Pancreas (tissue), 10 donors: ENCODE data around the gene RGS11. TPM values are rescaled to one million over a fixed set of nuclear protein-coding genes. Genes with fewer than 3 reads are reported as not detected.

Experiments
- ATAC-seq, 4 donors: fragments of 200-7000 bp; cut with Tn5 transposase; one replicate each; pipeline versions ENCODE4 v1.8.0 to v1.9.1; 2020; ENCODE audit warnings: mild to moderate bottlenecking in 4 of 4, moderate library complexity in 4 of 4
- DNase-seq, 6 donors: peaks; one replicate each; pipeline ENCODE4 v3.0.0-alpha.2; 2020
- FAIRE-seq: peaks from 2 replicates; lab custom pipeline; 2012; peaks lifted over from hg19 to GRCh38; lab: Jason Lieb, UNC
- H3K27ac ChIP-seq, 4 donors: fragments of 200-600 bp; sonication (generic); 1 replicate in 3 of 4; 2 replicates in 1 of 4; pipeline versions ENCODE4 v1.5.0 to v1.8.0; 2020
- H3K27me3 ChIP-seq, 4 donors: fragments of 200-600 bp; one replicate each; pipeline ENCODE4 v1.8.0; 2021
- H3K36me3 ChIP-seq, 3 donors: fragments of 200-600 bp; sonication (generic) in 1 of 3; one replicate each; pipeline versions ENCODE4 v1.5.0 to v1.8.0; 2020 to 2021
- H3K4me1 ChIP-seq, 3 donors: fragments of 200-600 bp; one replicate each; pipeline ENCODE4 v1.8.0; 2021
- H3K4me3 ChIP-seq, 4 donors: fragments of 200-600 bp; sonication (generic) in 2 of 4; one replicate each; pipeline versions ENCODE4 v1.5.0 to v1.8.0; 2020 to 2021
- H3K9me3 ChIP-seq, 4 donors: fragments of 200-600 bp; one replicate each; pipeline ENCODE4 v1.8.0; 2021
- WGBS, 2 donors: extraction: QIAGEN DNeasy Blood & Tissue Kit; methylation state at CpG; one replicate each; pipeline ENCODE4 v1.1.7; 2013; 5-methylcytosine and 5-hydroxymethylcytosine counted together
- intact Hi-C, 3 donors: fragments of 100-400 bp; cut with DNase I; formaldehyde crosslinking; loops; one replicate each; pipeline versions ENCODE4 v1.11.1 to v1.14.2; 2022
- polyA plus RNA-seq, 2 donors: library from polyadenylated mRNA; stranded (reverse); fragments of 200-250 nt; gene quantifications; one replicate each; pipeline ENCODE4 v1.2.3, GENCODE V29; 2013
- total RNA-seq, 6 donors: library from RNA; stranded (reverse); fragmentation: NEBNext Ultra II Directional in 4 of 6; extraction: Animal tissue kit (Norgen Biotek cat#: 25700) in 4 of 6; gene quantifications; one replicate each; pipeline versions ENCODE4 v1.2.1 to v1.2.4, GENCODE V29; 2021 to 2023
- TF ChIP-seq, protein P1 (sequence below), 4 donors: fragments of 200-600 bp; sonication (generic) in 3 of 4; IDR thresholded peaks; one replicate each; pipeline versions ENCODE4 v1.5.0 to v1.8.0; 2021; ENCODE audit warnings: antibody characterized with exemption in 4 of 4
- donor health status: healthy with polysubstance abuse.
- donor health status: DM: no; HTN: no; CAD: no; lungs with moderate emphysema.
- donor health status: DM: no; HTN: no; CAD: no.
- donor health status: control.
- donor health status: control.
- donor health status: Bipolar disorder and iron deficiency.
- donor health status: DM: yes; HTN: yes; CAD: no.
- donor health status: DM: no; HTN: no; CAD: no.
- donor health status: DM: no; HTN: no; CAD: no.
- donor health status: DM: yes; HTN: yes; CAD: no.

The RGS11 gene
- total and polyA plus RNA-seq, 8 donors = 4.5 to 47.2 (median 8.1) TPM

DNA sequence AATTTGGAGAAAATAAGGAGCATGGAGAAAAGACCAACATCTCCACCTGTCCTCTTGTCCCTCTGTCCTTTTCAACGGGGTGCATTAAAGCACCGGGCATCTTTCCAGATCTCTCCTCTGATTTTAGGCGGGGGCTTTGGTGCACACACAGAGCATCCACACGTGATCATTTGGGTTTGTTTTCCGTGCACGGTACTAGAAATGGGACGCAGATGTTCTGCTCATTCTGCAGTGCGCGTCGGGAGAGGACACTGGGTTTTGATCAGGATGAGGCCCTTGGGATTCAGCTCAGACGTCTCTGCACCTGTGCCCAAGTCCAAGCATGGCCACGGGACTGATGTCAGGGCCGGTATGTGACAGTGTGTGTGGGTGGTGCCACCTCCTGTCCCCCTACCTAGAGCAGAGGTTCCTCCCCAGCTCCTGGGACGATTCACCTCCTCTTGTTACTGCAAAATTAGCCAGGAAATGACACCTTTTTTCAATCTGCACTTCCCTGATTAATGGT, 39.1 kb upstream of the RGS11 start:
- Histone ChIP-seq H3K36me3 (peaks cover 0 to 12% (median 0%) of the 10 kb centered on the region in 3 donors), H3K4me1 (no peaks in the 10 kb centered on the region), H3K27me3 (no peaks in the 10 kb centered on the region), H3K4me3 (no peak overlapping the region), H3K27ac (no peak overlapping the region), H3K9me3 (no peaks in the 10 kb centered on the region)
- DNase-seq (no peak), ATAC-seq (no peak), FAIRE-seq (no peak)
- intact Hi-C loops = no loop called here
- TF ChIP-seq, protein P1, sequence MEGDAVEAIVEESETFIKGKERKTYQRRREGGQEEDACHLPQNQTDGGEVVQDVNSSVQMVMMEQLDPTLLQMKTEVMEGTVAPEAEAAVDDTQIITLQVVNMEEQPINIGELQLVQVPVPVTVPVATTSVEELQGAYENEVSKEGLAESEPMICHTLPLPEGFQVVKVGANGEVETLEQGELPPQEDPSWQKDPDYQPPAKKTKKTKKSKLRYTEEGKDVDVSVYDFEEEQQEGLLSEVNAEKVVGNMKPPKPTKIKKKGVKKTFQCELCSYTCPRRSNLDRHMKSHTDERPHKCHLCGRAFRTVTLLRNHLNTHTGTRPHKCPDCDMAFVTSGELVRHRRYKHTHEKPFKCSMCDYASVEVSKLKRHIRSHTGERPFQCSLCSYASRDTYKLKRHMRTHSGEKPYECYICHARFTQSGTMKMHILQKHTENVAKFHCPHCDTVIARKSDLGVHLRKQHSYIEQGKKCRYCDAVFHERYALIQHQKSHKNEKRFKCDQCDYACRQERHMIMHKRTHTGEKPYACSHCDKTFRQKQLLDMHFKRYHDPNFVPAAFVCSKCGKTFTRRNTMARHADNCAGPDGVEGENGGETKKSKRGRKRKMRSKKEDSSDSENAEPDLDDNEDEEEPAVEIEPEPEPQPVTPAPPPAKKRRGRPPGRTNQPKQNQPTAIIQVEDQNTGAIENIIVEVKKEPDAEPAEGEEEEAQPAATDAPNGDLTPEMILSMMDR (IDR thresholded peaks at IDR 0.05) = no peak
- WGBS, 2 donors = 77% methylated on average over 14 of the region's 14 CpGs

- Histone ChIP-seq H3K4me3 (no peak overlapping the region), H3K27me3 (no peaks in the 10 kb centered on the region), H3K36me3 (peaks cover 0 to 17% (median 0%) of the 10 kb centered on the region in 3 donors), H3K4me1 (no peaks in the 10 kb centered on the region), H3K9me3 (no peaks in the 10 kb centered on the region), H3K27ac (no peak overlapping the region)
- WGBS, 2 donors = 93 to 95% methylated on average over 16 of the region's 16 CpGs
- DNase-seq = no peak
- no peak for FAIRE-seq
- intact Hi-C loops = no loop called here
- TF ChIP-seq, protein P1 (IDR thresholded peaks at IDR 0.05) = no peak
- ATAC-seq = no peak
These were observed 38.6 kb upstream of the RGS11 start for GRCh38 chr16:314351-314750.

GRCh38 chr16:311725-312124, 36.0 kb upstream of the RGS11 start:
- no peaks in the 10 kb centered on the region for H3K27me3 ChIP-seq
- 95 to 97% methylated on average over 15 of the region's 15 CpGs for WGBS, 2 donors
- H3K36me3 ChIP-seq = peaks cover 0 to 12% (median 6%) of the 10 kb centered on the region in 3 donors
- H3K9me3 ChIP-seq = no peaks in the 10 kb centered on the region
- H3K27ac ChIP-seq = no peak overlapping the region
- H3K4me3 ChIP-seq = no peak overlapping the region
- ATAC-seq (no peak), DNase-seq (no peak), FAIRE-seq (no peak)
- TF ChIP-seq, protein P1 (IDR thresholded peaks at IDR 0.05) = no peak
- H3K4me1 ChIP-seq = no peaks in the 10 kb centered on the region
- intact Hi-C loops = no loop called here

- peaks cover 0 to 12% (median 6%) of the 10 kb centered on the region in 3 donors for H3K36me3 ChIP-seq
- H3K9me3 ChIP-seq = no peaks in the 10 kb centered on the region
- no peak overlapping the region for H3K4me3 ChIP-seq
- FAIRE-seq (no peak), ATAC-seq (peak in 1 of 4 donors; percentile 12), DNase-seq (no peak)
- H3K27me3 ChIP-seq = no peaks in the 10 kb centered on the region
- no peak overlapping the region for H3K27ac ChIP-seq
- intact Hi-C loops = no loop called here
- TF ChIP-seq, protein P1 (IDR thresholded peaks at IDR 0.05) = no peak
- H3K4me1 ChIP-seq = no peaks in the 10 kb centered on the region
- 88 to 89% methylated on average over 7 of the region's 7 CpGs for WGBS, 2 donors
These were observed 33.7 kb upstream of the RGS11 start for GRCh38 chr16:309476-309875.

- FAIRE-seq = no peak
- intact Hi-C loops = no loop called here
- H3K36me3 ChIP-seq = peaks cover 0 to 12% (median 6%) of the 10 kb centered on the region in 3 donors
- no peaks in the 10 kb centered on the region for H3K9me3 ChIP-seq
- H3K4me3 ChIP-seq = no peak overlapping the region
- no peak for DNase-seq
- no peak overlapping the region for H3K27ac ChIP-seq
- H3K27me3 ChIP-seq = no peaks in the 10 kb centered on the region
- TF ChIP-seq, protein P1 (IDR thresholded peaks at IDR 0.05) = no peak
- ATAC-seq = no peak
- 92% methylated on average over 21 of the region's 21 CpGs for whole genome bisulfite sequencing, 2 donors
- no peaks in the 10 kb centered on the region for H3K4me1 ChIP-seq
These were observed 32.1 kb upstream of the RGS11 start for GRCh38 chr16:307691-308312.
